AG09309 (cell line): ENCODE measurements around the gene GRIN3A.

Source experiments
- DNase-seq: peaks from one replicate; pipeline ENCODE4 v3.0.0-alpha.2; 2010; ENCODE audit warnings: low read depth
- H3K4me3 ChIP-seq: 2 replicates; pipeline ENCODE4 v1.5.1; 2011; ENCODE audit warnings: mild to moderate bottlenecking, low read depth, low read length, moderate library complexity; ENCODE audit not compliant: control insufficient read depth
- TF ChIP-seq, protein P1 (sequence below): IDR thresholded peaks from 2 replicates; pipeline ENCODE4 v1.5.1; 2011; ENCODE audit warnings: mild to moderate bottlenecking, low read depth, low read length, inconsistent platforms; ENCODE audit not compliant: insufficient read depth, control insufficient read depth; ENCODE audit errors: missing control alignments

The GRIN3A gene

GRCh38 chr9:101636247-101636646 is 102.2 kb downstream of the GRIN3A start:
- DNase-seq = no peak
- no peak overlapping the region for H3K4me3 ChIP-seq
- TF ChIP-seq, protein P1, sequence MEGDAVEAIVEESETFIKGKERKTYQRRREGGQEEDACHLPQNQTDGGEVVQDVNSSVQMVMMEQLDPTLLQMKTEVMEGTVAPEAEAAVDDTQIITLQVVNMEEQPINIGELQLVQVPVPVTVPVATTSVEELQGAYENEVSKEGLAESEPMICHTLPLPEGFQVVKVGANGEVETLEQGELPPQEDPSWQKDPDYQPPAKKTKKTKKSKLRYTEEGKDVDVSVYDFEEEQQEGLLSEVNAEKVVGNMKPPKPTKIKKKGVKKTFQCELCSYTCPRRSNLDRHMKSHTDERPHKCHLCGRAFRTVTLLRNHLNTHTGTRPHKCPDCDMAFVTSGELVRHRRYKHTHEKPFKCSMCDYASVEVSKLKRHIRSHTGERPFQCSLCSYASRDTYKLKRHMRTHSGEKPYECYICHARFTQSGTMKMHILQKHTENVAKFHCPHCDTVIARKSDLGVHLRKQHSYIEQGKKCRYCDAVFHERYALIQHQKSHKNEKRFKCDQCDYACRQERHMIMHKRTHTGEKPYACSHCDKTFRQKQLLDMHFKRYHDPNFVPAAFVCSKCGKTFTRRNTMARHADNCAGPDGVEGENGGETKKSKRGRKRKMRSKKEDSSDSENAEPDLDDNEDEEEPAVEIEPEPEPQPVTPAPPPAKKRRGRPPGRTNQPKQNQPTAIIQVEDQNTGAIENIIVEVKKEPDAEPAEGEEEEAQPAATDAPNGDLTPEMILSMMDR = no peak

DNA sequence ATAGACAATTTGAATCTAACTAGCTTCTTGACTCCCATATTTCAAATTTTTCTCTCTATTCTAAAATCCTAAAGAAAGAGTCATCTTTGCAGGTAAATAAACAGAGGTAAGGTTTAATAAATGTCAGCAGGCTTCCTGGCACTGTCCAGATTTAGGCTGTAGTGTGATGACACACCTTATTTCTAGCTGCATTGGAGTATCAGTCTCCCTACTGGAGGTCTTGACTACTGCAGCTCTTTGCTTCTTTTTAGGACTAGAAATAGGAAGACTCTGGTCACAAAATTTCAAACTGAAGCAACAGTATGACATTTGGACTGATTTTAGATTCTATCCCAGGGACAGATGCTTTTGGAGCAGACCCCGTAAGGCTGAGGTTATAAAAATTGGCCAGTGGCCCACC is 103.0 kb downstream of the GRIN3A start:
- H3K4me3 ChIP-seq = no peak overlapping the region
- TF ChIP-seq, protein P1 = no peak
- no peak for DNase-seq

GRCh38 chr9:101634741-101635409 is 103.6 kb downstream of the GRIN3A start:
- TF ChIP-seq, protein P1 = no peak
- no peak for DNase-seq

GRCh38 chr9:101632611-101633010 is 105.8 kb downstream of the GRIN3A start:
- TF ChIP-seq, protein P1 = no peak
- H3K4me3 ChIP-seq = no peak overlapping the region
- no peak for DNase-seq

More at GRCh38 chr9:101634741-101635409, 103.6 kb downstream of the GRIN3A start:
- H3K4me3 ChIP-seq = no peak overlapping the region

GRCh38 chr9:101631892-101632291 is 106.6 kb downstream of the GRIN3A start:
- no peak overlapping the region for H3K4me3 ChIP-seq
- TF ChIP-seq, protein P1 = no peak
- DNase-seq = no peak

DNA sequence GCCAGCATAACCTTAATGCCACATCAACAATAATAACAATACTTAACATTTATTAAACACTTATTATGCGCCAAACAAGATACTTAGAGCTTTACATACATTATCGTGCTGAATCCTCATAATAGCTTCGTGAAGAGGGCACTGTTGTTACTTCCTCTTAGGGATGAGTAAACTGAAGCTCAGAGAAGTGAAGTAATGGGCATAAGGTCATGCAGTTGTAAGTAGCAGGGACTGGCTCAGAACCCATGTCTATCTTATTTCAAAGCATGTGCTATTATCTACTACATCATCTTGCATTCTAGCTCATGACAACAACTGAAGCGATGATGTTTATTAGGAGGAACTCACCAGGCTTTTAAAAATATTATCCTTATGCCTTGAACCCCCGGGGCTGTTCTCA is 108.8 kb downstream of the GRIN3A start:
- no peak overlapping the region for H3K4me3 ChIP-seq
- TF ChIP-seq, protein P1 = no peak
- DNase-seq = no peak

- H3K4me3 ChIP-seq = no peak overlapping the region
- TF ChIP-seq, protein P1 = no peak
- DNase-seq = no peak
These were observed 110.3 kb downstream of the GRIN3A start for GRCh38 chr9:101628173-101628572.
